Measurements from ENCODE around the gene PARVA. TPM values are rescaled to one million over a fixed set of nuclear protein-coding genes. Genes with fewer than 3 reads are reported as not detected.

The PARVA gene
- total RNA-seq, 1 experiment from 2014 or later, result 22.9 TPM

DNA sequence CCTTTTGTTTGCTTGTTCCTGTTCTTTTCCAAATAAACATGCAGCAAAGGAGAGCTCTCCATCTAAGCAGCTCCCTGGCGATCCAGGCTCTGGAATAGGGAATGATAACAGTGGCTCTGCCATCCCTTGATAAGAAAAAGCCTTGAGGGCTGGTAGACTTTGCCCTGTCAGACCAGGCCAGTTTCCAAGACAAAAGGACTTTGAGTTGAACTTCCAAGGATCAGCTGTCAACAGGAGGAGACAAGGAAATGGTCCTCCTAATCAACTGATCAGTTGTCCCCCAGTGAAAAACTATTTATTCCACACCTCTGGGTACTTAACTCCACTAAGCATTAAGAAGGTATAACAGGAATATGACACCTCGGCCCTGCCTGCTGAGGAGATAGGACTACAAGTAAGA lies 127.8 kb downstream of the PARVA start:
- H3K4me3 Mint-ChIP-seq (ENCODE audit: low read depth, unreplicated experiment), result no peak overlapping the region
- DNase-seq, result no peak
- no peak overlapping the region for H3K27ac Mint-ChIP-seq (ENCODE audit: unreplicated experiment)
- no TSS peak for BruUV-seq (replicated peaks)
- H3K4me1 Mint-ChIP-seq (ENCODE audit: low read depth, unreplicated experiment), result no peaks in the 10 kb centered on the region
- TF ChIP-seq, protein P1, sequence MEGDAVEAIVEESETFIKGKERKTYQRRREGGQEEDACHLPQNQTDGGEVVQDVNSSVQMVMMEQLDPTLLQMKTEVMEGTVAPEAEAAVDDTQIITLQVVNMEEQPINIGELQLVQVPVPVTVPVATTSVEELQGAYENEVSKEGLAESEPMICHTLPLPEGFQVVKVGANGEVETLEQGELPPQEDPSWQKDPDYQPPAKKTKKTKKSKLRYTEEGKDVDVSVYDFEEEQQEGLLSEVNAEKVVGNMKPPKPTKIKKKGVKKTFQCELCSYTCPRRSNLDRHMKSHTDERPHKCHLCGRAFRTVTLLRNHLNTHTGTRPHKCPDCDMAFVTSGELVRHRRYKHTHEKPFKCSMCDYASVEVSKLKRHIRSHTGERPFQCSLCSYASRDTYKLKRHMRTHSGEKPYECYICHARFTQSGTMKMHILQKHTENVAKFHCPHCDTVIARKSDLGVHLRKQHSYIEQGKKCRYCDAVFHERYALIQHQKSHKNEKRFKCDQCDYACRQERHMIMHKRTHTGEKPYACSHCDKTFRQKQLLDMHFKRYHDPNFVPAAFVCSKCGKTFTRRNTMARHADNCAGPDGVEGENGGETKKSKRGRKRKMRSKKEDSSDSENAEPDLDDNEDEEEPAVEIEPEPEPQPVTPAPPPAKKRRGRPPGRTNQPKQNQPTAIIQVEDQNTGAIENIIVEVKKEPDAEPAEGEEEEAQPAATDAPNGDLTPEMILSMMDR (IDR thresholded peaks at IDR 0.05; ENCODE audit: unreplicated experiment), result no peak
- CTCF ChIA-PET, result interaction anchor here (0.5 kb wide), 1 partner anchor 829 kb away, joined by 3 read pairs; no protein-coding TSS in a partner anchor
- intact Hi-C loops (cut with micrococcal nuclease; ENCODE audit: unreplicated experiment), result no loop called here
- no peaks in the 10 kb centered on the region for H3K27me3 Mint-ChIP-seq (ENCODE audit: unreplicated experiment)
- H3K9me3 Mint-ChIP-seq (ENCODE audit: low read depth, unreplicated experiment), result no peaks in the 10 kb centered on the region
- no peaks in the 10 kb centered on the region for H3K36me3 Mint-ChIP-seq (ENCODE audit: insufficient read depth, unreplicated experiment)

DNA sequence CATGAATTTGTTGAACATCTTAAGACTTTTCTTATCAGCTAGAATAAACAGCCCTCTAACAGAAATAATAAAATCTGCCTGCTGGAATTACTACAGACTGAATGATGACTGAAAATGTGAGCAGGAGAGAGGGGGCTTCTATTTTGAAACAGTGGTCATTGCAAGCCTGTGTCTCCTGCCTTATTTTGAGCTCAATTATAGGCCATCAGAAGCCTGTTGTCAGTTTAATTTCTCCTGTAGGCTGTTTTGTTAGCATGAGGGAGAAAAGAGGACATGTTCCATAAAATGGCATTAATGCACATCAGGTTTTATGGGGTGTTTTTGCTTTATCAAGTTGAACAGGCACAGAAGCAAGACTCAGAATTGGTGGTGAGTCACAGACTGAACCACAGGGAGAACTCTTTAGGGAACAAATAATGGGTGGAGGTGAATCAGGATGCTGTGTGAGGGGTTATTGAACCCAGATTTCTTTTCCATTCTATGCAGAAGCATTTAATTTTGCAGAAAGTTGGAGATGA lies 129.1 kb downstream of the PARVA start:
- no peak overlapping the region for H3K27ac Mint-ChIP-seq (ENCODE audit: unreplicated experiment)

DNA sequence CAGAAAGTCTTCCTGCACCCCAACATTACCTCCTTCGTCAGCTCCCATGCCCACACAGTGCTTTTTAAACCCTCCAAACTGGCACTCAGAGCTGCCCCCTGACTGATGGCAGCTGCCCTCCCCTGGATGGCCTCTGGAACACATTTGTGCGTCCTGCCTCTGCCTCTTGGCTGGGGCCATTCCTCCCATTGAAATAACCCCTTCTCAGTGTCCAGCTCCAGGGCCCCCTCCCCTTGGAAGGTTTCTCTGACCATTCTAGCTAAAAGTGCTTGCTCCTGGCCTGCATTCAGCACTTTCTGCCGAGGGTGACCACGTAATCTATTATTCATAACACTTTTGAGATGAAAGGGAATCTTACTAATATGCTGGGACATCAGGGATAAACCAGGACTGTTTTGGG lies 130.0 kb downstream of the PARVA start:
- BruUV-seq (replicated peaks), result no TSS peak
- CTCF ChIA-PET, result no interaction called here
- Mint-ChIP-seq H3K36me3 (ENCODE audit: insufficient read depth, unreplicated experiment) (no peaks in the 10 kb centered on the region), H3K9me3 (ENCODE audit: low read depth, unreplicated experiment) (no peaks in the 10 kb centered on the region), H3K4me3 (ENCODE audit: low read depth, unreplicated experiment) (no peak overlapping the region), H3K27ac (ENCODE audit: unreplicated experiment) (no peak overlapping the region), H3K4me1 (ENCODE audit: low read depth, unreplicated experiment) (no peaks in the 10 kb centered on the region), H3K27me3 (ENCODE audit: unreplicated experiment) (no peaks in the 10 kb centered on the region)
- intact Hi-C loops (cut with micrococcal nuclease; ENCODE audit: unreplicated experiment), result no loop called here
- TF ChIP-seq, protein P1 (IDR thresholded peaks at IDR 0.05; ENCODE audit: unreplicated experiment), result no peak
- DNase-seq, result no peak

More for the DNA sequence above, 129.1 kb downstream of the PARVA start:
- no peaks in the 10 kb centered on the region for H3K36me3 Mint-ChIP-seq (ENCODE audit: insufficient read depth, unreplicated experiment)
- TF ChIP-seq, protein P1 (IDR thresholded peaks at IDR 0.05; ENCODE audit: unreplicated experiment), result no peak
- no peaks in the 10 kb centered on the region for H3K4me1 Mint-ChIP-seq (ENCODE audit: low read depth, unreplicated experiment)
- intact Hi-C loops (cut with micrococcal nuclease; ENCODE audit: unreplicated experiment), result no loop called here
- no peaks in the 10 kb centered on the region for H3K9me3 Mint-ChIP-seq (ENCODE audit: low read depth, unreplicated experiment)
- H3K4me3 Mint-ChIP-seq (ENCODE audit: low read depth, unreplicated experiment), result no peak overlapping the region
- DNase-seq, result no peak
- CTCF ChIA-PET, result no interaction called here
- BruUV-seq (replicated peaks), result no TSS peak
- H3K27me3 Mint-ChIP-seq (ENCODE audit: unreplicated experiment), result no peaks in the 10 kb centered on the region

DNA sequence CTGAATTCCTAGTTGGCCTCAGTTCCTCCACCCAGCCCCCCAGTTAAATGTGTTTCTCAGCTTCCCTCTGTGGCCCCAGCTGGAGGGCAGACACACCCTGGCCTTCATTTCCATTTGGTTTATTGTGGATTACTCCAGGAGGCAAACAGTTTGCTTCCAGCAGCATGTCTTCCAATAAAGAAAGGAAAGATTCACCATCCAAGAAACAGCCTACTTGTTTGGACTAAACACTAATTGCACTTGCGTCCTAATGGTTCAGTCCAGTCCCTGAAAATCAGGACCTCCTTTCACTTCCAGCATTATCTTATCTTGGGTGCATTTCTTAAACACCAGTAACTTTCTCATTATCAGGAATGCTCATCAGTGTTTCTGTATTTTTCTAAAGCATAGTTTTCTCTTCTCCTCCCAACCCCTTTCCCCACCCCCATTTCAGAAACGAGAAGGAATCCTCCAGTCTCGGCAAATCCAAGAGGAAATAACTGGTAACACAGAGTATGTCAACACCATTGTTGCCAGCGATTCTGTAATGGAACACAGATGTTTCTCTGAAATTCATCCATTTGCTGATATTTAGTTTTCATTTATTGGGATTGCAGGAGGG lies 130.9 kb downstream of the PARVA start:
- no peak for DNase-seq
- Mint-ChIP-seq H3K4me3 (ENCODE audit: low read depth, unreplicated experiment) (no peak overlapping the region), H3K27me3 (ENCODE audit: unreplicated experiment) (no peaks in the 10 kb centered on the region), H3K27ac (ENCODE audit: unreplicated experiment) (no peak overlapping the region), H3K4me1 (ENCODE audit: low read depth, unreplicated experiment) (no peaks in the 10 kb centered on the region), H3K9me3 (ENCODE audit: low read depth, unreplicated experiment) (no peaks in the 10 kb centered on the region), H3K36me3 (ENCODE audit: insufficient read depth, unreplicated experiment) (no peaks in the 10 kb centered on the region)
- intact Hi-C loops (cut with micrococcal nuclease; ENCODE audit: unreplicated experiment), result no loop called here
- no TSS peak for BruUV-seq (replicated peaks)
- CTCF ChIA-PET, result interaction anchor here (0.6 kb wide), 1 partner anchor 10 kb away, joined by 5 read pairs; no protein-coding TSS in a partner anchor
- TF ChIP-seq, protein P1 (IDR thresholded peaks at IDR 0.05; ENCODE audit: unreplicated experiment), result no peak

All from Calu3 (cell line).